IMR-90 (cell line): Measurements from ENCODE around the gene RPS6KA2. TPM values are rescaled to one million over a fixed set of nuclear protein-coding genes. Genes with fewer than 3 reads are reported as not detected.

Experiments
- ATAC-seq: fragments of 200-7000 bp; cut with Tn5 transposase; 2 replicates; pipeline ENCODE4 v1.9.1; 2020; ENCODE audit warnings: low read depth, mild to moderate bottlenecking, moderate library complexity
- BruUV-seq: library from RNA; stranded (reverse); fragments of 400-500 nt; replicated peaks from 2 replicates; lab custom pipeline; 2021; lab: Mats Ljungman, UMichigan
- CTCF ChIA-PET: fragments of 300-600 bp; formaldehyde crosslinking; extraction: SDS; loops from one replicate; lab custom pipeline; 2021; ENCODE audit warnings: antibody characterized with exemption; lab: Yijun Ruan, JAX
- POLR2A ChIA-PET: fragments of 300-600 bp; sonication (Branson Sonifier 250); formaldehyde crosslinking; loops from one replicate; lab custom pipeline; 2022; ENCODE audit warnings: antibody characterized with exemption; ENCODE audit not compliant: unreplicated experiment; lab: Charles Lee
- DNase-seq: peaks from one replicate; pipeline ENCODE4 v3.0.0; 2013
- H2AFZ ChIP-seq: replicated peaks from 2 replicates; pipeline ENCODE3; 2013; ENCODE audit warnings: low read length, mild to moderate bottlenecking; ENCODE audit not compliant: poor library complexity
- H2AK5ac ChIP-seq: 2 replicates; pipeline ENCODE4 v1.6.1; 2013; ENCODE audit warnings: low read depth, low read length, inconsistent platforms
- H2AK9ac ChIP-seq: replicated peaks from 2 replicates; pipeline ENCODE3; 2013; ENCODE audit warnings: mild to moderate bottlenecking, low read depth, low read length, moderate library complexity; ENCODE audit not compliant: poor library complexity
- H2BK120ac ChIP-seq: 2 replicates; pipeline ENCODE4 v1.6.1; 2013; ENCODE audit warnings: low read depth, low read length, inconsistent platforms
- H2BK15ac ChIP-seq: 3 replicates; pipeline ENCODE4 v1.6.1; 2013; ENCODE audit warnings: low read depth, low read length, inconsistent platforms
- H2BK20ac ChIP-seq: 2 replicates; pipeline ENCODE4 v1.6.1; 2013; ENCODE audit warnings: low read depth, mild to moderate bottlenecking, inconsistent platforms, low read length, moderate library complexity
- H2BK5ac ChIP-seq: 2 replicates; pipeline ENCODE4 v1.6.1; 2013; ENCODE audit warnings: mild to moderate bottlenecking, low read depth, low read length, inconsistent platforms; ENCODE audit not compliant: poor library complexity, severe bottlenecking
- H3K14ac ChIP-seq: replicated peaks from 2 replicates; pipeline ENCODE4 v1.6.1; 2013; ENCODE audit warnings: low read depth, low read length, inconsistent platforms
- H3K18ac ChIP-seq: 2 replicates; pipeline ENCODE4 v1.6.1; 2013; ENCODE audit warnings: low read depth, low read length, control low read depth
- H3K23ac ChIP-seq: 2 replicates; pipeline ENCODE4 v1.6.1; 2013; ENCODE audit warnings: low read depth, low read length, inconsistent platforms
- H3K27ac ChIP-seq: 2 replicates; pipeline ENCODE4 v1.5.1; 2013; ENCODE audit warnings: mild to moderate bottlenecking, control low read depth, low read length; ENCODE audit not compliant: insufficient read depth
- H3K27me3 ChIP-seq: 2 replicates; pipeline ENCODE4 v1.6.1; 2013; ENCODE audit warnings: low read length; ENCODE audit not compliant: control insufficient read depth, insufficient read depth
- H3K36me3 ChIP-seq: 2 replicates; pipeline ENCODE4 v1.6.1; 2013; ENCODE audit warnings: low read length, mixed read lengths; ENCODE audit not compliant: control insufficient read depth, insufficient read depth
- H3K4ac ChIP-seq: 2 replicates; pipeline ENCODE4 v1.6.1; 2013; ENCODE audit warnings: low read depth, low read length, inconsistent platforms
- H3K4me1 ChIP-seq: 2 replicates; pipeline ENCODE4 v1.6.1; 2013; ENCODE audit warnings: low read length, mixed read lengths; ENCODE audit not compliant: control insufficient read depth, insufficient read depth
- H3K4me2 ChIP-seq: 2 replicates; pipeline ENCODE4 v1.6.1; 2013; ENCODE audit warnings: low read depth, mild to moderate bottlenecking, control low read depth, low read length, moderate library complexity
- H3K4me3 ChIP-seq: 2 replicates; pipeline ENCODE4 v1.5.1; 2013; ENCODE audit warnings: low read depth, mild to moderate bottlenecking, control low read depth, low read length, moderate library complexity; ENCODE audit not compliant: insufficient read depth
- H3K56ac ChIP-seq: 2 replicates; pipeline ENCODE4 v1.6.1; 2013; ENCODE audit warnings: low read length, inconsistent platforms; ENCODE audit not compliant: insufficient read depth; ENCODE audit errors: extremely low read depth
- H3K79me1 ChIP-seq, 2 experiments: 2 replicates each; pipeline ENCODE4 v1.6.1; 2013; ENCODE audit warnings: low read length in 2 of 2, inconsistent platforms in 1 of 2, low read depth in 1 of 2
- H3K9ac ChIP-seq: 2 replicates; pipeline ENCODE4 v1.6.1; 2013; ENCODE audit warnings: low read depth, low read length, control low read depth
- H3K9me1 ChIP-seq: 2 replicates; pipeline ENCODE4 v1.6.1; 2013; ENCODE audit warnings: low read length, inconsistent platforms; ENCODE audit not compliant: insufficient read depth
- H3K9me3 ChIP-seq: 2 replicates; pipeline ENCODE4 v1.6.1; 2013; ENCODE audit warnings: low read length; ENCODE audit not compliant: control insufficient read depth, insufficient read depth
- H4K20me1 ChIP-seq: 2 replicates; pipeline ENCODE4 v1.6.1; 2013; ENCODE audit warnings: low read length, inconsistent platforms; ENCODE audit not compliant: insufficient read depth
- H4K5ac ChIP-seq: 2 replicates; pipeline ENCODE4 v1.6.1; 2013; ENCODE audit warnings: mild to moderate bottlenecking, low read depth, low read length, control low read depth
- H4K8ac ChIP-seq, 2 experiments: 2 replicates each; pipeline ENCODE4 v1.6.1; 2013; ENCODE audit warnings: low read depth in 2 of 2, low read length in 2 of 2, control low read depth in 1 of 2, inconsistent platforms in 1 of 2
- H4K91ac ChIP-seq: 2 replicates; pipeline ENCODE4 v1.6.1; 2013; ENCODE audit warnings: low read depth, low read length, inconsistent platforms; ENCODE audit not compliant: insufficient read depth
- BHLHE40 ChIP-seq: fragments of 150-350 bp; IDR thresholded peaks from 2 replicates; pipeline ENCODE4 v1.6.1; 2016; ENCODE audit warnings: mild to moderate bottlenecking, low read depth, low read length
- CEBPB ChIP-seq: IDR thresholded peaks from 2 replicates; pipeline ENCODE4 v1.6.1; 2012; ENCODE audit warnings: low read depth, low read length, improper control_type of control experiment
- CHD1 ChIP-seq: IDR thresholded peaks from 2 replicates; pipeline ENCODE4 v1.6.1; 2012; ENCODE audit warnings: low read depth, low read length, improper control_type of control experiment
- MAFK ChIP-seq: IDR thresholded peaks from 2 replicates; pipeline ENCODE4 v1.6.1; 2012; ENCODE audit warnings: low read depth, low read length, improper control_type of control experiment
- POLR2A ChIP-seq: IDR thresholded peaks from 2 replicates; pipeline ENCODE4 v1.6.1; 2012; ENCODE audit warnings: mild to moderate bottlenecking, low read depth, low read length
- RAD21 ChIP-seq: IDR thresholded peaks from 2 replicates; pipeline ENCODE4 v1.6.1; 2012; ENCODE audit warnings: low read length, improper control_type of control experiment
- WGBS, 2 experiments: methylation state at CpG; one replicate each; pipeline versions ENCODE4 v1.1.5 to v1.1.7; 2013; ENCODE audit warnings: missing lambda C conversion rate in 2 of 2; ENCODE audit not compliant: insufficient read length in 1 of 2; ENCODE audit errors: extremely low coverage in 2 of 2; 5-methylcytosine and 5-hydroxymethylcytosine counted together
- dilution Hi-C: fragments of 300-500 bp; cut with HindIII; formaldehyde crosslinking; loops from one replicate; pipeline ENCODE4 v1.14.3; 2018; ENCODE audit warnings: low sequenced_read_pairs; ENCODE audit not compliant: unreplicated experiment
- in situ Hi-C: fragments of 300-500 bp; cut with MboI; formaldehyde crosslinking; loops from 3 replicates; pipeline ENCODE4 v1.14.3; 2019; ENCODE audit warnings: low sequenced_read_pairs, inconsistent platforms, mixed read lengths
- intact Hi-C: fragments of 100-400 bp; cut with micrococcal nuclease; formaldehyde crosslinking; loops from 2 replicates; pipeline ENCODE4 v1.10.0; 2022
- polyA plus RNA-seq, 3 experiments: library from polyadenylated mRNA; depleted of rRNA; stranded (reverse); fragments of >200 nt; gene quantifications; 2 replicates each; pipeline ENCODE4 v1.2.3, GENCODE V29; 2012; ENCODE audit warnings: low replicate concordance in 1 of 3
- total RNA-seq: library from RNA; depleted of rRNA; stranded (reverse); fragments of >200 nt; gene quantifications from 2 replicates; pipeline ENCODE4 v1.2.3, GENCODE V29; 2012
- TF ChIP-seq, protein P1 (sequence below): fragments of 150-350 bp; IDR thresholded peaks from 2 replicates; pipeline ENCODE4 v1.6.1; 2017; ENCODE audit warnings: mild to moderate bottlenecking, antibody characterized with exemption, low read length, low read depth
- TF ChIP-seq, protein P2 (sequence below): conservative IDR thresholded peaks from 2 replicates; pipeline ENCODE4 v1.5.1; 2012; ENCODE audit warnings: mild to moderate bottlenecking, low read depth, low read length, improper control_type of control experiment

The RPS6KA2 gene
- total and polyA plus RNA-seq, 2 of the 4 experiments (the other 2 are of a cell fraction) = 26.9 to 31.3 TPM

DNA sequence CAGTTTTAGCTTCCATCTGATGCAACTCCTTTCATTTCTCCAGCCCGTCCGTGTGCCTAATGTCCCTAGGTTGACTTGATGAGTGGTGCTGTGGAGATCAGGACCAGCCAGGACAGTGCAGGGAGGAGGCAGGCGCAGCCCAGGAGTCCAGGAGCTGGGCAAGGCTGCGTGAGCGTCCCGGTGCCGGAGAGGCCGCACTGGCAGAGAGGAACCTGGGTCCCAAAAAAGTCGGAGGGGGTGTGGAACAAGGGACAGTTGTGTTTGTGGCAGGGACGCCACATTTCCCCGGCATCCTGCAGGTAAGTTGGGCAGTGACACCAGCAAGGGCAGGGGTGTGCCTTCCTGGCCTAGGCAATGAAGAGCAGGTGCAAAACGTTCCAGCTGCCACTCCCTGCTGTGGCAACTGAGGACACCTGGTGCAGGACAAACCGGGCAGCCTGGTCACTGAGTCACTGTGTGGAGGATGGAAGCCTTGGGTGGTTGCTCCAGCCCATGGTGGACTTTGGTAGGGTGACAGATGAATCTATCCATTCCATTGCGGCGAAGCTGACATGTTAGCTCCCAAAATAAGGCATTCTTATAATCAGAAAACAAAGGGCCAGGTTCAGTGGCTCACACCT is 93.7 kb downstream of the RPS6KA2 start:
- H4K91ac ChIP-seq = no peak overlapping the region
- 100% methylated on average over 3 of the region's 15 CpGs; no CpG with 5 or more reads in 1 of the 2 experiments for WGBS, 2 experiments
- H3K4me2 ChIP-seq = no peak overlapping the region
- no peak overlapping the region for H3K18ac ChIP-seq
- in situ Hi-C loops (no loop called here), intact Hi-C loops (no loop called here), dilution Hi-C loops (no loop called here)
- H3K4me3 ChIP-seq = no peak overlapping the region
- H2BK15ac ChIP-seq = no peak overlapping the region
- no peak overlapping the region for H3K56ac ChIP-seq
- H4K20me1 ChIP-seq = no peaks in the 10 kb centered on the region
- peaks cover 5% of the 10 kb centered on the region; the same call in 1 of the 2 replicates for H3K4me1 ChIP-seq
- H4K8ac ChIP-seq = no peak overlapping the region
- H3K27me3 ChIP-seq = no peaks in the 10 kb centered on the region
- no peaks in the 10 kb centered on the region for H3K9me3 ChIP-seq
- ATAC-seq (no peak), DNase-seq (no peak)
- peaks cover 7% of the 10 kb centered on the region; the same call in 1 of the 2 replicates for H3K9me1 ChIP-seq
- no peak overlapping the region for H2BK20ac ChIP-seq
- no peak overlapping the region for H3K4ac ChIP-seq
- H3K9ac ChIP-seq = no peak overlapping the region
- no peak overlapping the region for H3K14ac ChIP-seq
- H3K79me1 ChIP-seq = no peaks in the 10 kb centered on the region; a peak in 1 of 4 replicates
- ChIA-PET POLR2A (no interaction called here), CTCF (interaction anchor here (1.0 kb wide), 1 partner anchor 8 kb away, joined by 3 read pairs; no protein-coding TSS in a partner anchor)
- peaks cover 56% of the 10 kb centered on the region for H3K36me3 ChIP-seq
- H4K5ac ChIP-seq = no peak overlapping the region
- no peak overlapping the region for H3K27ac ChIP-seq
- no peak overlapping the region for H2BK5ac ChIP-seq
- no peak overlapping the region for H2AFZ ChIP-seq
- H2AK9ac ChIP-seq = no peak overlapping the region
- TF ChIP-seq MAFK = no peak
- TF ChIP-seq, protein P1, sequence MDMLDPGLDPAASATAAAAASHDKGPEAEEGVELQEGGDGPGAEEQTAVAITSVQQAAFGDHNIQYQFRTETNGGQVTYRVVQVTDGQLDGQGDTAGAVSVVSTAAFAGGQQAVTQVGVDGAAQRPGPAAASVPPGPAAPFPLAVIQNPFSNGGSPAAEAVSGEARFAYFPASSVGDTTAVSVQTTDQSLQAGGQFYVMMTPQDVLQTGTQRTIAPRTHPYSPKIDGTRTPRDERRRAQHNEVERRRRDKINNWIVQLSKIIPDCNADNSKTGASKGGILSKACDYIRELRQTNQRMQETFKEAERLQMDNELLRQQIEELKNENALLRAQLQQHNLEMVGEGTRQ = no peak
- TF ChIP-seq BHLHE40 = no peak
- TF ChIP-seq, protein P2, sequence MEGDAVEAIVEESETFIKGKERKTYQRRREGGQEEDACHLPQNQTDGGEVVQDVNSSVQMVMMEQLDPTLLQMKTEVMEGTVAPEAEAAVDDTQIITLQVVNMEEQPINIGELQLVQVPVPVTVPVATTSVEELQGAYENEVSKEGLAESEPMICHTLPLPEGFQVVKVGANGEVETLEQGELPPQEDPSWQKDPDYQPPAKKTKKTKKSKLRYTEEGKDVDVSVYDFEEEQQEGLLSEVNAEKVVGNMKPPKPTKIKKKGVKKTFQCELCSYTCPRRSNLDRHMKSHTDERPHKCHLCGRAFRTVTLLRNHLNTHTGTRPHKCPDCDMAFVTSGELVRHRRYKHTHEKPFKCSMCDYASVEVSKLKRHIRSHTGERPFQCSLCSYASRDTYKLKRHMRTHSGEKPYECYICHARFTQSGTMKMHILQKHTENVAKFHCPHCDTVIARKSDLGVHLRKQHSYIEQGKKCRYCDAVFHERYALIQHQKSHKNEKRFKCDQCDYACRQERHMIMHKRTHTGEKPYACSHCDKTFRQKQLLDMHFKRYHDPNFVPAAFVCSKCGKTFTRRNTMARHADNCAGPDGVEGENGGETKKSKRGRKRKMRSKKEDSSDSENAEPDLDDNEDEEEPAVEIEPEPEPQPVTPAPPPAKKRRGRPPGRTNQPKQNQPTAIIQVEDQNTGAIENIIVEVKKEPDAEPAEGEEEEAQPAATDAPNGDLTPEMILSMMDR = no peak
- no peak for TF ChIP-seq POLR2A
- TF ChIP-seq CHD1 = no peak
- no peak for TF ChIP-seq CEBPB
- TF ChIP-seq RAD21 = no peak
- no peak overlapping the region for H2BK120ac ChIP-seq
- H2AK5ac ChIP-seq = no peak overlapping the region
- no TSS peak for BruUV-seq
- no peak overlapping the region for H3K23ac ChIP-seq
